HCT116 (cell line): Measurements from ENCODE around the gene PI16.

Source experiments
- EZH2 ChIP-seq: fragments of 200-600 bp; sonication (generic); IDR thresholded peaks from 2 replicates; pipeline ENCODE4 v1.6.1; 2017; ENCODE audit warnings: antibody characterized with exemption, mixed run types
- EZH2phosphoT487 ChIP-seq: fragments of 200-600 bp; IDR thresholded peaks from 2 replicates; pipeline ENCODE4 v1.6.1; 2018; ENCODE audit warnings: antibody characterized with exemption, borderline replicate concordance
- POLR2A ChIP-seq: IDR thresholded peaks from 2 replicates; pipeline ENCODE4 v1.7.0; 2011; ENCODE audit warnings: borderline replicate concordance; ENCODE audit not compliant: insufficient read depth, insufficient read length; ENCODE audit errors: extremely low read depth
- POLR2AphosphoS5 ChIP-seq: IDR thresholded peaks from 2 replicates; pipeline ENCODE4 v1.6.1; 2011; ENCODE audit warnings: mild to moderate bottlenecking, low read depth, low read length, moderate library complexity
- SP1 ChIP-seq: IDR thresholded peaks from 2 replicates; pipeline ENCODE4 v1.6.1; 2012; ENCODE audit warnings: low read depth
- SRF ChIP-seq: IDR thresholded peaks from 2 replicates; pipeline ENCODE4 v1.6.1; 2012; ENCODE audit warnings: low read depth
- YY1 ChIP-seq: IDR thresholded peaks from 2 replicates; pipeline ENCODE4 v1.6.1; 2011; ENCODE audit warnings: low read length, low read depth, moderate library complexity, mild to moderate bottlenecking; ENCODE audit not compliant: insufficient replicate concordance; ENCODE audit errors: extremely low read depth
- ZFX ChIP-seq: fragments of 450-650 bp; IDR thresholded peaks from 2 replicates; pipeline ENCODE4 v1.6.1; 2017
- TF ChIP-seq, protein P1 (sequence below), 3 experiments: fragments of 200-600 bp in 1 of 3; sonication (generic) in 1 of 3; IDR thresholded peaks in 2 of 3; conservative IDR thresholded peaks in 1 of 3; 2 replicates each; pipeline ENCODE4 v1.5.1; 2012 to 2017; ENCODE audit warnings: low read depth in 2 of 3, low read length in 2 of 3, antibody characterized with exemption in 1 of 3, borderline replicate concordance in 1 of 3, control low read depth in 1 of 3, mild to moderate bottlenecking in 1 of 3, mixed read lengths in 1 of 3, mixed run types in 1 of 3, moderate library complexity in 1 of 3; ENCODE audit not compliant: insufficient read depth in 1 of 3
- TF ChIP-seq, protein P2 (sequence below): IDR thresholded peaks from 2 replicates; pipeline ENCODE4 v1.6.1; 2012
- TF ChIP-seq, protein P3 (sequence below): IDR thresholded peaks from 2 replicates; pipeline ENCODE4 v1.6.1; 2012; ENCODE audit warnings: low read depth

DNA sequence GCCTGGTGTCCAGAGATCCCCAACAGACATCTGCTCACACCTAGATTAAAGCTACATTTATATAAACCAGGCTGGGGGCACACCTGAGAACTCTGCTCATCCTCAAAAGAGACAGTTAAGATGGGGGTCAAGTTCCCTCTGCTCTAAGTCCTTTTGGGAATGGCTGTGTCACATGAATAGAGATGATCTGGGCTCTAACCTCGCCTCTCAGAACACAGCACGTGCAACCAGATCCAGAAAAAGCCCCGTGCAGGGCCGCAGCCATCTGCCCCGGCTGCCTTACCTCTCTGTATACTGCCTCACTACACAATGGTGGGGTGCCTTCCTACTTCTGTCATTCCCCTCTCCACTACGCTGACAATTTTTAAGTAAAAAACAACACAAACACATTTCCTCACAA, 25.6 kb downstream of the PI16 start:
- TF ChIP-seq, protein P1, sequence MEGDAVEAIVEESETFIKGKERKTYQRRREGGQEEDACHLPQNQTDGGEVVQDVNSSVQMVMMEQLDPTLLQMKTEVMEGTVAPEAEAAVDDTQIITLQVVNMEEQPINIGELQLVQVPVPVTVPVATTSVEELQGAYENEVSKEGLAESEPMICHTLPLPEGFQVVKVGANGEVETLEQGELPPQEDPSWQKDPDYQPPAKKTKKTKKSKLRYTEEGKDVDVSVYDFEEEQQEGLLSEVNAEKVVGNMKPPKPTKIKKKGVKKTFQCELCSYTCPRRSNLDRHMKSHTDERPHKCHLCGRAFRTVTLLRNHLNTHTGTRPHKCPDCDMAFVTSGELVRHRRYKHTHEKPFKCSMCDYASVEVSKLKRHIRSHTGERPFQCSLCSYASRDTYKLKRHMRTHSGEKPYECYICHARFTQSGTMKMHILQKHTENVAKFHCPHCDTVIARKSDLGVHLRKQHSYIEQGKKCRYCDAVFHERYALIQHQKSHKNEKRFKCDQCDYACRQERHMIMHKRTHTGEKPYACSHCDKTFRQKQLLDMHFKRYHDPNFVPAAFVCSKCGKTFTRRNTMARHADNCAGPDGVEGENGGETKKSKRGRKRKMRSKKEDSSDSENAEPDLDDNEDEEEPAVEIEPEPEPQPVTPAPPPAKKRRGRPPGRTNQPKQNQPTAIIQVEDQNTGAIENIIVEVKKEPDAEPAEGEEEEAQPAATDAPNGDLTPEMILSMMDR (IDR thresholded peaks at IDR 0.05 in 2 of 3, conservative IDR thresholded peaks at IDR 0.05 in 1 of 3; ENCODE audit: borderline replicate concordance in 1 of 3, insufficient read depth in 1 of 3, low read depth in 2 of 3, low read length in 2 of 3) = no peak
- TF ChIP-seq, protein P2, sequence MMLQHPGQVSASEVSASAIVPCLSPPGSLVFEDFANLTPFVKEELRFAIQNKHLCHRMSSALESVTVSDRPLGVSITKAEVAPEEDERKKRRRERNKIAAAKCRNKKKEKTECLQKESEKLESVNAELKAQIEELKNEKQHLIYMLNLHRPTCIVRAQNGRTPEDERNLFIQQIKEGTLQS = no peak
- TF ChIP-seq, protein P3, sequence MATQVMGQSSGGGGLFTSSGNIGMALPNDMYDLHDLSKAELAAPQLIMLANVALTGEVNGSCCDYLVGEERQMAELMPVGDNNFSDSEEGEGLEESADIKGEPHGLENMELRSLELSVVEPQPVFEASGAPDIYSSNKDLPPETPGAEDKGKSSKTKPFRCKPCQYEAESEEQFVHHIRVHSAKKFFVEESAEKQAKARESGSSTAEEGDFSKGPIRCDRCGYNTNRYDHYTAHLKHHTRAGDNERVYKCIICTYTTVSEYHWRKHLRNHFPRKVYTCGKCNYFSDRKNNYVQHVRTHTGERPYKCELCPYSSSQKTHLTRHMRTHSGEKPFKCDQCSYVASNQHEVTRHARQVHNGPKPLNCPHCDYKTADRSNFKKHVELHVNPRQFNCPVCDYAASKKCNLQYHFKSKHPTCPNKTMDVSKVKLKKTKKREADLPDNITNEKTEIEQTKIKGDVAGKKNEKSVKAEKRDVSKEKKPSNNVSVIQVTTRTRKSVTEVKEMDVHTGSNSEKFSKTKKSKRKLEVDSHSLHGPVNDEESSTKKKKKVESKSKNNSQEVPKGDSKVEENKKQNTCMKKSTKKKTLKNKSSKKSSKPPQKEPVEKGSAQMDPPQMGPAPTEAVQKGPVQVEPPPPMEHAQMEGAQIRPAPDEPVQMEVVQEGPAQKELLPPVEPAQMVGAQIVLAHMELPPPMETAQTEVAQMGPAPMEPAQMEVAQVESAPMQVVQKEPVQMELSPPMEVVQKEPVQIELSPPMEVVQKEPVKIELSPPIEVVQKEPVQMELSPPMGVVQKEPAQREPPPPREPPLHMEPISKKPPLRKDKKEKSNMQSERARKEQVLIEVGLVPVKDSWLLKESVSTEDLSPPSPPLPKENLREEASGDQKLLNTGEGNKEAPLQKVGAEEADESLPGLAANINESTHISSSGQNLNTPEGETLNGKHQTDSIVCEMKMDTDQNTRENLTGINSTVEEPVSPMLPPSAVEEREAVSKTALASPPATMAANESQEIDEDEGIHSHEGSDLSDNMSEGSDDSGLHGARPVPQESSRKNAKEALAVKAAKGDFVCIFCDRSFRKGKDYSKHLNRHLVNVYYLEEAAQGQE = no peak
- no peak for TF ChIP-seq POLR2A
- TF ChIP-seq SP1 = no peak
- no peak for TF ChIP-seq YY1
- TF ChIP-seq ZFX = no peak
- no peak for TF ChIP-seq POLR2AphosphoS5
- TF ChIP-seq EZH2phosphoT487 = no peak
- no peak for TF ChIP-seq EZH2
- TF ChIP-seq SRF = no peak
